ENCODE data around the gene ZP3.
"Not testable (repeated sequence)": the region's sequence is repeated elsewhere in the genome, so short reads cannot be mapped to it uniquely, and the experiment has no call there.

The ZP3 gene

DNA sequence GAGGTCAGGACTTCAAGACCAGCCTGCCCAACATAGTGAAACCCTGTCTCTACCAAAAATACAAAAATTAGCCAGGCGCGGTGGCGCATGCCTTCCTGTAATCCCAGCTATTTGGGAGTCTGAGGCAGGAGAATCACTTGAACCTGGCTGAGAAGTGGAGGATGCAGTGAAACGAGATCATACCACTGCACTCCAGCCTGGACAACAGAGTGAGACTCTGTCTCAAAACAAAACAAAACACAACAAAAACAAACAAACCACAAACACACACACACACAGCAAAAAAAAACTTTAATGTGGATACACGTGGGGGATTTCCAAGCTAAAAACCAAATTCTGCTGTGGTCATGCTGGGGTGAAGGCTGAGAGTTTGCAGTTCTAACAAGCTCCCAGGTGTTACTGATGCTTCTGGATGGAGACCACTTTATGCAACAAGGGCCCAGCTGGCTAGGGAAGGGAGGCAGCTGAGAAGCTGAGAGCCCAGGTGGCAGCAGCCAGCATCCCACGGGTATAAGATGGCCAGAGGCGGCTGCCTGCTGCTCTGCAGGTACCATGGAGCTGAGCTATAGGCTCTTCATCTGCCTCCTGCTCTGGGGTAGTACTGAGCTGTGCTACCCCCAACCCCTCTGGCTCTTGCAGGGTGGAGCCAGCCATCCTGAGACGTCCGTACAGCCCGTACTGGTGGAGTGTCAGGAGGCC lies at the start of gene ZP3:
Gene ZP3 (plus strand): TSS at position 538 of the 699 bp plus-strand sequence. CDS start 15 bp downstream, at position 553.
- no peak for DNase-seq

DNA sequence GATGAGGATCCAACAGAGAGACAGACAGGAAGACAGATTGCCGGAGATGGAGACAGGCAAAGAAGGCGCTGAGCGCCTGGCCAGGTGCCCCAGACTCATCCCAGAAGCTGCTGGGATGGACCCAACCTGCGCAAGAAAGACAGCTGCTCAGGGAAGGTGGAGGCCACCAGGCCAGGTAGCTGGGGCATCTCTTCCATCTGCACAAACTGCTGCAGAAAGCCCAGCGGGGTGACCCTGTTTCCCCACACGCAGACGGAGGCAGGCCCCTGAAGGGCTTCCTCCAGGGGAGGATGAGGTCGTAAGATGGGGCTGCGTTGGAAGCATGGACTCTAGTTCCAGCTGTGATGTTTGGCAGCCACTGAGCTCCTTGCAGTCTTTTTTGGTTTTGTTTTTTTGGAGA lies 49.5 kb upstream of the ZP3 start:
- no peak for DNase-seq

DNA sequence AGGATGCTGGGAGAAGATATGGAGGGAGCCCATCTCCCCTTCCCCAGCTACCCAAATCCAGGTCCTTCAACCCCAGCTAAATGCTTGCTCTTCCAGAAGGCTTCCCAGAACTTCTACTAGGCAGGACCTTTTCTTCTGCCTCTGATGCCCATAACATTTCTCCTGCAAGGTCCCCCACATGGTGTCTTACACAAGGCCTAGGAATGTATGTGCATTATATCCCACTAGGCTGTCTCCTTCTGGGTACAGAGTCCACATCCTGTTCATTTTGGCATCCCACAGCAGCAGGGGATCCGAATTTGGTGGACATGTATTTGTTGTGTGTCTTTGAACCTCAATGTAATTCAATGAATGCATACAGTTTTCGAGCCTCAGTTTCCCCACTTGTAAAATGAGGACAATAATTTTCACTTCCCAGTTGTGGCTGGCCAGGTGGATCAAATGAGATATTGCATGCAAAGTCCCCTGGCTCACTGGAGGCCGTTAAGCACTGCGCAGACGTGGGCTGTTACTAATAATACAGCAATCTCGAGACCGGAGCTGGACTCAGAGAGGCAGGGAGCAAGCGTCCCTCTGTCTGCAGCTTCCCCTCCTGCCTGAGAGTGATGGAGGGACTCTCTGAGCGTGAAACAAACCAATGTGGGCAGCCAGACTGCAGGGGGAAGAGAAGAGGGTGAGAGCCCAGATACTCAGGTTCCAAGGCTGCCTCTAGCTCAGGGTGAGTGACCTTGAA lies 47.4 kb upstream of the ZP3 start:
- no peak for DNase-seq

DNA sequence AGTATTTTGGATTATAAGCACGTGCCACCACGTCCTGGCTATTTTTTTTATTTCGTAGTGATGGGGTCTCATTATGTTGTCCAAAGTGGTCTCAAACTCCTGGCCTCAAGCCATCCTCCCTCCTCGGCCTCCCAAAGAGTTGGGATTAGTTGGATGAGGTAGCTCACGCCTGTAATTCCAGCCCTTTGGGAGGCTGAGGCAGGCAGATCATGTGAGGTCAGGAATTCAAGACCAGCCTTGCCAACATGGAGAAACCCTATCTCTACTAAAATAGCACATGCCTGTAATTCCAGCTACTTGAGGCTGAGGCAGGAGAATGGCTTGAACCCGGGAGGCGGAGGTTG lies 44.2 kb upstream of the ZP3 start:
- DNase-seq = no peak

DNA sequence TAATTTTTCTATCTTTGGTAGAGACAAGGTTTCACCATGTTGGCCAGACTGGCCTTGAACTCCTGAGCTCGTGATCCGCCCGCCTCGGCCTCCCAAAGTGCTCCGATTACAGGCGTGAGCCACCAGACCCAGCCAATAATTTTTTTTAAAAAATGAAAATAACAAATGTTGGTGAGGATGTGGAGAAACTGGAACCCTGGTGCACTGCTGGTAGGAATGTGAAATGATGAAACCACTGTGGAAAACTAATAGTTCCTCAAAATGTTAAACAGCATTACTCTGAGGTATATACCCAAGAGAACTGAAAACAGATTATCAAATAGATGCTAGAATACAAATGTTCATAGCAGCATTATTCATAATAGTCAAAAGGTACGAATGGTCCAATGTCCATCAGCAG lies 42.9 kb upstream of the ZP3 start:
- no peak for DNase-seq

DNA sequence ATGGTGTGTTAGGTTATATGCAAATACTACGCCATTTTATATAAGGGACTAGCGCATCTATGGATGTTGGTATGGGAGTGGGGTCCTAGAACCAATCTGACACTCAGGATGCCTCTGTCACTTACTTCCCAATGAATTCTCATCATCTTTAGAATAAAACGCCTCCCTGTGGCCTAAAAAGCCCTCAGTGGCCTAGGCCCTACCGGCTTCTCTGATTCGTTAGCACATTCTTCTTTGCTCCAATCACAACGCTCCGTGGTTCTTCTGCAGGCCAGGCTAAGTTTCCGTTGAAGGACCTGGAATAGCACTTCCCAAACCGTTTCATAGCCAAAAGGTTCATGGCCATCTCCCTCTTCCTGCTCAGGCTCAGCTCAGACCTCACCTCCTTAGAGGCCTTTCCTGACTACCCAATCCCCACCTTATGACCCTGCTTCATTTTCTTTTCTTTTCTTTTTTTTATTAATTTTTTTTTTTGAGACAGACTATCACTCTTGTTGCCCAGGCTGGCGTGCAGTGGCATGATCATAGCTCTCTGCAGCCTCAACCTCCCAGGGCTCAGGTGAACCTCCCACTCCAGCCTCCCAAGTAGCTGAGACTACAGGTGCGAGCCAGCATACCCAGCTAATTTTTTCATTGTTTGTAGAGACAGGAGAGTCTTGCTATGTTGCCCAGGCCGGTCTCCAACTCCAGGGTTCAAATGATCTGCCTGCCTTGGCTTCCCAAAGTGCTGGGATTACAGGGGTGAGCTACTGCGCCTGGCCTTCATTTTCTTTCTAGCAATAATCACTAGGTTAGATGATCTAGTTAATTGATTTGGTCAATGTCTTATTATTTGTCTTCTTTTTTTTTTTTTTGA lies 41.4 kb upstream of the ZP3 start:
- DNase-seq = no peak

DNA sequence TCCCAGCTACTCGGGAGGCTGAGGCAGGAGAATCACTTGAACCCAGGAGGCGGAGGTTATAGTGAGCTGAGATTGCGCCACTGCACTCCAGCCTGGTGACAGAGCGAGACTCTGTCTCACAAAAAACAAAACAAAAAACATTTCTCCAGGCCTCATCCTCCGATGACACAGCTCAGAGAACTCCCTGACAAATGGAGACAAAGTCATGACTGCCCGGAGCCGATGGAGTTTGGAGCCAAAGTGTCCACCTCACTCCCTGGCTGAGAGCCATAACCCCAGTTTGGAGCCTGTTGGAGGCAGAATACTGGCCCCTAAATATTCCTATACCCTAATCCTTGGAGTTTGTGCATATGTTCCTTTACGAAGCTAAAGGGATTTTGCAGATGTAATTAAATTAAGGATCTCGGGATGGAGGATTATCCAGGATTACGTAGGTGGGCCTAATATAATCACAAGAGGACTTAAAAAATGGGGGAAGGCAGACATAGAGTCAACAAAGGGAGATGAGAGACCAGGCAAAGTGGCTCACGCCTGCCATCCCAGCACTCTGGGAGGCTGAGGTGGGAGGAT lies 38.0 kb upstream of the ZP3 start:
- DNase-seq = no peak

DNA sequence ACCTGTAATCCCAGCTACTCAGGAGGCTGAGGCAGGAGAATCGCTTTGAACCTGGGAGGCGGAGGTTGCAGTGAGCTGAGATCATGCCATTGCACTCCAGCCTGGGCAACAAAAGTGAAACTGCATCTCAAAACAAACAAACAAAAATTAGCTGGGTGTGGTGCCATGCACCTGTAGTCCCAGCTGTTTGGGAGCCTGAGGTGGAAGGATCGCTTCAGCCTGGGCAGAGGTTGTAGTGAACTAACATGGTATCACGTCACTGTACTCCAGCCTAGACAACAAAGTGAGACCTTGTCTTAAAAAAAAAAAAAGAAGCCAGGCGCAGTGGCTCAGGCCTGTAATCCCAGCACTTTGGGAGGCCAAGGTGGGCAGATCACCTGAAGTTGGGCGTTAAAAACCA lies 37.0 kb upstream of the ZP3 start:
- not testable (repeated sequence) for DNase-seq

DNA sequence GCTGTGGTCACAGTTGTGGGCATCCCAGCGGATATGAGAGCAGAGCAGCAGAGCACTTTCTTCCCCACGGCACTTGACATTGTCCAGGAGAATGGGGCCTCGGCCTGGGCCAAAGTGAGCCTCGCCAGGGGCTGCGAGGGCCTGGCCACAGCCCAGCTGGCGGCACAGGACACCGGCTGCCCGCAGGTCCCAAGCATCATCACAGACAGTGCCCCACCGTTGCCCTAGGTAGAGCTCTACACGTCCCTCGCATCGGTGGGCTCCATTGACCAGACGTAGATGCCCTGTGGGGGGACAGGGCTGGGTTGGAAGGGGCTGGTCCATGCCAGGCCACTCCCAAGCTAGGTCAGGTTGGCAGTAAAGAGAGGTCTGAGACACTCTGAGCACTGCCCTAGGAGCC lies 34.7 kb upstream of the ZP3 start:
- no peak for DNase-seq

DNA sequence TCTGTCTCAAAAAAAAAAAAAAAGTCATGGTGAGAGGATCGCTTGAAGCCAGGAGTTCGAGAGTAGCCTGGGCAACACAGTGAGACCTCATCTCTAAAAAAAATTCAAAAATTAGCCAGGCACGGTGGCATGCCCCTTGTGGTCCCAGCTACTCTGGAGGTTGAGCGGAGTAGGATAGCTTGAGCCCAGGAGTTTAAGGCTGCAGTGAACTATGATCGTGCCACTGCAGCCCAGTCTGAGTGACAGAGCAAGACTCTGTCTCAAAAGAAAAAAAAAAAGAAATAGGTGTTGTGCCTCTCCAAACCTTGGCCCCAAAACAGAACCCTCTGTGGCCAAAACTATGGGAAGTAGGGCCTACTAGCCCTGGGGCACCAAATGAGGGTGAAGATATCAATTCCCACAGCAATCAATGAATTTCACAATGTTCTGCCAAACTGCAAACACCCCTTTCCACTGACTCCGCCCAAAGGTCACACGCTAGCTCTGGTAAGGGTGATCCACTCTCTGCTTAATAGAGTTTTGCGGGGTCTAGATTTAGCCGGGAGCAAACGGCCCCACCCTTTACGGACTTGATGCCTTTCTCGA lies 32.1 kb upstream of the ZP3 start:
- no peak for DNase-seq

DNA sequence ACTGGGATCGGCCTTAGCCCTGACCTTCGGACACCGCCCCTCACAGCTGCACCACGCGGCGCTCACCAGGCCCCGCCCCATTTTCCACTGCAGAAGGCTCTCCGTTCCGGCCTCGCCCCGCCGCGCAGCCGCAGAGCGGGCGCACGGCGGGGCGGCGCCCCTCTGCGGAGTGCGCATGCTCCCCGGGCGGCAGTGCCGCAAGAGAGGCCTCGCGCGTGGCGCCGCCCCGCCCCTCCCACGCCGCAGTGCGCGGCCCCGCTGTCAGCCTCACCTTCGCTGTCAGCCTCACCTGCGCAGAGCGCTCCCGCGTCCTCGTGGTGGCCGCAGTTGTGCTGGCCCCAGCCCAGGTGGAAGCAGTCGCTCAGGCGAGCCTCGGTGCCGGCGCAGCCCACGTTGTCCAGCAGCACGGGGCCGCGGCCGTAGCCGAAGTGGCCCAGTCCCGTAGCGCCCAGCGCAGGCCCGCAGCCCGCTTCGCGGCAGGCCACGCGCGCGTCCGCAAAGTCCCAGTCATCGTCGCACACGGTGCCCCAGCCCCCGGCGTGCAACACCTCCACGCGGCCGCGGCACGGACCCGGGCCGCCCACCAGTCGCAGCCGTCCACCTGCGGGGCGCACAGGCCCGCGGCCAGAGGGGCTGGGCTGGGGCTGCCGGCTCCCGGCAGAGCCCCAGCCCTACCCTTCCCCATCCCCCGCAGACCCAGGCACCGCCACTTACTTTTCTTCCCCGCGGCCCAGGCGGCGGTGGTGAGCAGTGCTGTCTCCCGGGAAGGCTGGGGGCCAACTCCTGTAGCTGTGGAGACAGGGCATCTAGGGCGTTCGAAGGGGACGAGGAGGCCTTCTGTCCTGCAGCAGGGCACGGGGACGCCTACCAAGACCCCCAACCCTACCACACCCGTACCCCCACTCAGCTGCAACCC lies 31.4 kb upstream of the ZP3 start:
- peak in 1 of 2 experiments; percentile 82 for DNase-seq

DNA sequence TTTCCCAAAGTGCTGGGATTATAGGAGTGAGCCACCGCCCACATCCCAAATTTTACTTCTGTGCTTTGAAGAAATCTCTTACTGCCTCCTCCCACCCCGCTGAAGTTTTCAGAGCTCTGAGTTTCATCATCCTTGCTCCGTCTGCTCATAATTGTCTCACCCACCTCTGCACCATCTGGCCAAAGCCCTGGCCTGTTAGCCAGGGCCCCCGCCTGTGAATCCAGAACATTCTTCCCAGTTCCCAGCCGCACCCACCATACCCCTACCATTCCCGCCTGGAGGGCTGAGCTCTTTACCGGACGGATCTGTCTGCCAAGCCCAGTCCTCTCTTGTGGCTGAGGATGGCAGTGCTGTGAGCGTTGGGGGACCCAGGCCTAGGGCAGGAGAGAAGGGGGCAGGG lies 29.8 kb upstream of the ZP3 start:
- DNase-seq = no peak

DNA sequence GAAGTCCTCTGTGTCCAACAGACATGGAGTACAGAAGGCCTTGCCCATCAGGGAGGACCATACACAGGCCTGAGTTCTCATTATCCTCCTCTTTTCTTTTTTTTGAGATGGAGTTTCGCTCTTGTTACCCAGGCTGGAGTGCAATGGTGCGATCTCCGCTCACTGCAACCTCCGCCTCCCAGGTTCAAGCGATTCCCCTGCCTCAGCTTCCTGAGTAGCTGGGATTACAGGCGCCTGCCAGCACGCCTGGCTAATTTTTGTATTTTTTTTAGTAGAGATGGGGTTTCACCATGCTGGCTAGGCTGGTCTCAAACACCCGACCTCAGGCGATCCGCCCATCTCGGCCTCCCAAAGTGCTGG lies 29.2 kb upstream of the ZP3 start:
- not testable (repeated sequence) for DNase-seq

DNA sequence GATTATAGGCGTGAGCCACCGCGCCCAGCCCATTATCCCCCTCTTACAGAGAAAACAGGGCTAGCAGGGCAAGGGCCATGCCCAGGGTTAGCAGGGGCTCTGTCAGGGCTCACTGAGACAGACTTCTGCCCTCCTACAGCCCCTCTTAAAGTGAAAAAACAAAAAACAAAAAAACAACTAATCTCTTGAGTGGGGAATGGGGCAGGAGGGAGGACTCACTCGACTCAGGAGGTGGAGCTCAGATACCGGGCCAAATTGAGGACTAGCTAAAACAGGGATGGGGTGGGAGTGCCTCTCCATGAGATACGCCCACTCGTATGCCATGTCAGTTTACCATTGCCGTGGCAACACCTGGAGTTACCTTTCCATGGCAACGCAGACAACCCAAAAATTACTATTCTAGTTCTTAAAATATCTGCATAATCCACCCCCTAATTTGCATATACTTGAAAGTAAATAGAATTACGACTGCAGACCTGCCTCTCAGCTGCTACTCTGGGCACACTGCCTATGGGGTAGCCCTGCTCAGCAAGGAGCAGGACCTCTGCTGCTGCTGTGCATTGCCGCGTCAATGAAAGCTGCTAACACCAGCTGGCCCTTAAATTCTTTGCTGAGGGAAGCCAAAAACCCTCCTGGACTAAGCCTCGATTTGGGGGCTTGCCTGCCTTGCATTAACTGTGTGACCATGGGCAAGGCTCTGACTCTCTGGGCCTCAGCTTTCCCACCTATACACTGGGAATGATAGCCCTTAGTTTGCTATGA lies 28.6 kb upstream of the ZP3 start:
- DNase-seq = peak in 1 of 2 experiments; percentile 63

DNA sequence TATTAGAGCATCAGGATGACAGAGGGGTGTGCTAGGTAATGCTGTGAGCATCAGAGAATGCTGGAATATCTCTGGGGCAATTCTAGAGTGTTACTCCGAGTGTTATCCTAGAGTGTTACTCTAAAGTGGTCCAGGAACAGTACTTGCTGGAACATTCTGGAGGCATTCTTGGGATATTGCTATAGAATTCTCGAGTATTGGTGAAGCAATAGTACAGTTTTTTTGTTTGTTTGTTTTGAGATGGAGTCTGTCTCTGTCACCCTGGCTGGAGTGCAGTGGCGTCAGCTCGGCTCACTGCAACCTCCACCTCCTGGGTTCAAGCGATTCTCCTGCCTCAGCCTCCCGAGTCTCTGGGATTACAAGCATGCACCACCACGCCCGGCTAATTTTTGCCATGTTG lies 27.9 kb upstream of the ZP3 start:
- DNase-seq = no peak

DNA sequence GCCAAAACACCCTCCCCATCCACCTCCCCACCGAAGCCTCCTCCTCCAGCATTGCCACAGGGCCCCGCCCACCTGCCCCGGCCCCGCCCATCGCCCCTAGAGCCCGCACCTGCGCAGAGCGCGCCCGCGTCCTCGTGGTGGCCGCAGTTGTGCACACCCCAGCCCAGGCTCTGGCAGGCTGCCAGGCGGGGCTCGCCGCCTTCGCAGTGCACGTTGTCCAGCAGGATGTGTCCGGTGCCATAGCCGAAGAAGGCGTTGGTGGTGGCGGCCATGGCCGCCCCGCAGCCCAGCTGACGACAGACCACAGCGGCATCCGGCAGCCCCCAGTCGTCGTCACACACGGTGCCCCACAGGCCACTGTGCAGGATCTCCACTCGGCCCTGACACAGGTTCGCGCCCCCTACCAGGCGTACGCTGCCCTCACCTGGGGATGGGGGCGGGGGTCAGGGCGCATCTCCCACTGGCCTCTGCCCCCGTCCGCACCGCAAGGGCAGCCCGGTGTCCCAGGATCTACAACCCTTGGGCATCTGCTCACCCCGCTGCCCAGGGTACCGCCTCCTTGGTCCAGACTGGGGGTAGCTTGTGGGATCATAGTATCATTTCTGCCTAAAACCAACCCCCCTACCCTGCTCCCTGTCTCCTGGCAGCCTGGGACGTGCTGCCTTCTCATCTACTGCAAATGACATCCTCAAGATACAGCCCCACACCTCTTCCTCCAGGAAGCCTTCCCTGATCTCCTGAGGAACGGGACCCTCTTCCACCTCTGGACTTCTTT lies 27.2 kb upstream of the ZP3 start:
- DNase-seq = no peak

DNA sequence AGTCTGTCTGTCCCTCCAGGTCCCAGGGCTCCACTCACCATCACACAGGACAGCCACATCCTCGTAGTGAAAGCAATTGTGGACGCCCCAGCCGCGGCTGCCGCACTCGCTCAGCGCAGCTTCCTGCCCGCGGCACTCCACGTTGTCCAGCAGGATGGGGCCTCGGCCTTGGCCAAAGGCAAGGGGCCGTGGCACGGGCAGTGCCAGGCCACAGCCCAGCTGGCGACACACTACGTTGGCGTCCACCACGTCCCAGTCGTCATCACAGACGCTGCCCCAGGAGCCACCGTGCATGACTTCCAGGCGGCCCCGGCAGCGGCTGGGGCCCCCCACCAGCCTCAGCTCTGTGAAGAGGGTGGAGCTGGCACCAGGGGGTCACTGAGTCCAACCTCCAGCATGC lies 24.5 kb upstream of the ZP3 start:
- no peak for DNase-seq

DNA sequence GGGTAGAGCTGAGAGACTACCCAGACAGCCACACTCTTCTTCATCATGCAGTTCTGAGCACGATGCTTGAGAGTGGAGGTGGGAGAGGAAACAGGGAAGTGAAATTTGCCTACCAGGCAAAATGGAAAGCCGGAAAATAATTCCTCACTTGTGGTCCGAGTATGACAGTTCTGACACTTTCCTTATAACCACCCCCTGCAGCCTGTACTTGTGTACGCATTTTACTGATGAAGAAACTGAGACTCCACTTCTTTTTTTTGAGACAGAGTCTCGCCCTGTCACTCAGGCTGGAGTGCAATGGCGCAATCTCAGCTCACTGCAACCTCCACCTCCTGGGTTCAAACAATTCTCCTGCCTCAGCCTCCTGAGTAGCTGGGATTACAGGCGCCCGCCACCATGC lies 21.7 kb upstream of the ZP3 start:
- not testable (repeated sequence) for DNase-seq

DNA sequence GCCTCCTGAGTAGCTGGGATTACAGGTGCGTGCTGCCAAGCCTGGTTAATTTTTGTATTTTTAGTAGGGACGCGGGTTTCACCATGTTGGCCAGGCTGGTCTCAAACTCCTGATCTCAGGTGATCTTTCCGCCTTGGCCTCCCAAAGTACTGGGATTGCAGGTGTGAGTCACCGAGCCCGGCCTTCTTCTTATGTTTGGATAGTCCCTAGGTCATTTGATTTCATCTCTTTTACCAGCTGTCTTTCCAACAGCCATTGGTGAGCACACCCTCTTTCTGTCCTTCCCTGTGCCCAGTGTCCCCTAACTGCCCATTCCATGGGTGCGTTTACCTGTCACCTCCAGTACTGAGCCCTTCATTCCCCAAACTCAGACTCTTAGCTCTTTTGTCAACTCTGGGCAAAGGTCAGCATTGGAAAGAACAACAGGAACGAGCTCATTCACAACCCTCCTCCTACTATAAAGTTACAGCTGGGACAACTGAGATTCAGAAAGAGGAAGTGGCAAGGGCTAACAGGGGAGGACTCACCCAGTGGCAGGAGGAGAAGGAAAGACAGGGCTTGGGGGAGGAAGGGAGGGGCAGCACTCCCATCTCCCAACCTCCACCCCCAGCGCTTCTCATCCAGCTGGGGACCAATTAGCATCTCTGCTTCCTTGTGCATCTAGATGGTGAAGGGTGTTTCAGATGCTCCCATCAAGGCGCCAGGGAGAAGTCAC lies 20.8 kb upstream of the ZP3 start:
- no peak for DNase-seq

DNA sequence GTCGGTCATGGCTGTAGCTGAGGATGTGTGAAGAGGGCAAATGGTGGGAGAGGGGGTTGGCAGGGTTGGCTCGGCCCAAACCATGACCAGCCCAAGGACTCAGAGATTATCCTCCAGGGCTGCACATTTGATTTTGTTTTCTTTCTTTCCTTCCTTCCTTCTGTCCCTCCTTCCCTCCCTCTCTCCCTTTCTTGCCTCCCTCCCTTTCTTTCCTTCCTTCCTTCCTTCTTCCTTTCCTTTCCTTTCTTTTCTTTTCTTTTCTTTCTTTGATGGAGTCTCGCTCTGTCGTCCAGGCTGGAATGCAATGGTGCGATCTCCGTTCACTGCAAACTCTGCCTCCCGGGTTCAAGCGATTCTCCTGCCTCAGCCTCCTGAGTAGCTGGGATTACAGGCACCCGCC lies 19.0 kb upstream of the ZP3 start:
- DNase-seq = no peak

Measured in NCI-H446 (cell line).